Measurements from ENCODE around the gene ADAMTSL1.

The ADAMTSL1 gene

GRCh38 chr9:18909140-18910018, 435.4 kb downstream of the ADAMTSL1 start:
- H3K4me3 ChIP-seq (ENCODE audit: low read depth, low read length) = no peak overlapping the region
- no peak for DNase-seq (ENCODE audit: low read depth)
- TF ChIP-seq CTCF (conservative IDR thresholded peaks at IDR 0.05; ENCODE audit: low read depth, low read length) = no peak

GRCh38 chr9:18910435-18910834, 436.5 kb downstream of the ADAMTSL1 start:
- DNase-seq (ENCODE audit: low read depth) = no peak
- TF ChIP-seq CTCF (conservative IDR thresholded peaks at IDR 0.05; ENCODE audit: low read depth, low read length) = no peak

GRCh38 chr9:18910916-18911315, 437.0 kb downstream of the ADAMTSL1 start:
- H3K4me3 ChIP-seq (ENCODE audit: low read depth, low read length) = no peak overlapping the region
- peak; percentile 33 for TF ChIP-seq CTCF (conservative IDR thresholded peaks at IDR 0.05; ENCODE audit: low read depth, low read length)

More at GRCh38 chr9:18910435-18910834, 436.5 kb downstream of the ADAMTSL1 start:
- H3K4me3 ChIP-seq (ENCODE audit: low read depth, low read length) = no peak overlapping the region

GRCh38 chr9:18911714-18912342, 437.9 kb downstream of the ADAMTSL1 start:
- no peak for DNase-seq (ENCODE audit: low read depth)
- TF ChIP-seq CTCF (conservative IDR thresholded peaks at IDR 0.05; ENCODE audit: low read depth, low read length) = no peak
- H3K4me3 ChIP-seq (ENCODE audit: low read depth, low read length) = no peak overlapping the region

More at GRCh38 chr9:18910916-18911315, 437.0 kb downstream of the ADAMTSL1 start:
- DNase-seq (ENCODE audit: low read depth) = peak; percentile 65

GRCh38 chr9:18920141-18921084, 446.5 kb downstream of the ADAMTSL1 start:
- no peak for TF ChIP-seq CTCF (conservative IDR thresholded peaks at IDR 0.05; ENCODE audit: low read depth, low read length)
- no peak for DNase-seq (ENCODE audit: low read depth)
- H3K4me3 ChIP-seq (ENCODE audit: low read depth, low read length) = no peak overlapping the region

- no peak for DNase-seq (ENCODE audit: low read depth)
- TF ChIP-seq CTCF (conservative IDR thresholded peaks at IDR 0.05; ENCODE audit: low read depth, low read length) = no peak
- no peak overlapping the region for H3K4me3 ChIP-seq (ENCODE audit: low read depth, low read length)
These were observed 447.6 kb downstream of the ADAMTSL1 start for GRCh38 chr9:18921366-18922075.
